Smooth muscle cell (in vitro differentiated cells): ENCODE results near the gene LHX6. TPM values are rescaled to one million over a fixed set of nuclear protein-coding genes. Genes with fewer than 3 reads are reported as not detected.

Experiments
- DNase-seq: peaks from one replicate; lab custom pipeline; 2025; ENCODE audit not compliant: unreplicated experiment; lab: John Stamatoyannopoulos, UW
- H2AFZ ChIP-seq: fragments of 200-600 bp; sonication (generic); 2 replicates; pipeline ENCODE4 v1.6.0; 2016; ENCODE audit warnings: antibody characterized with exemption, low read depth, mild to moderate bottlenecking
- H3F3A ChIP-seq: fragments of 200-600 bp; sonication (generic); 2 replicates; pipeline ENCODE4 v1.6.0; 2017; ENCODE audit warnings: antibody characterized with exemption, low read depth
- H3K27ac ChIP-seq: fragments of 200-600 bp; sonication (generic); 2 replicates; pipeline ENCODE4 v1.5.1; 2016; ENCODE audit warnings: low read depth, mild to moderate bottlenecking
- H3K27me3 ChIP-seq: fragments of 200-600 bp; sonication (generic); 2 replicates; pipeline ENCODE4 v1.6.1; 2016; ENCODE audit warnings: low read depth, mild to moderate bottlenecking
- H3K36me3 ChIP-seq: fragments of 200-600 bp; sonication (generic); 2 replicates; pipeline ENCODE4 v1.5.1; 2016; ENCODE audit warnings: low read depth
- H3K4me1 ChIP-seq: fragments of 200-600 bp; sonication (generic); 2 replicates; pipeline ENCODE4 v1.5.1; 2016; ENCODE audit warnings: low read depth
- H3K4me2 ChIP-seq: fragments of 200-600 bp; sonication (generic); 2 replicates; pipeline ENCODE4 v1.6.0; 2016; ENCODE audit warnings: mild to moderate bottlenecking
- H3K4me3 ChIP-seq: fragments of 200-600 bp; sonication (generic); 2 replicates; pipeline ENCODE4 v1.5.1; 2016; ENCODE audit warnings: mild to moderate bottlenecking
- H3K79me2 ChIP-seq: fragments of 200-600 bp; sonication (generic); 2 replicates; pipeline ENCODE4 v1.6.0; 2016; ENCODE audit warnings: low read depth, mild to moderate bottlenecking
- H3K9ac ChIP-seq: fragments of 200-600 bp; sonication (generic); 2 replicates; pipeline ENCODE4 v1.6.0; 2016; ENCODE audit warnings: low read depth
- H3K9me3 ChIP-seq: fragments of 200-600 bp; sonication (generic); replicated peaks from 2 replicates; pipeline ENCODE4 v1.5.1; 2016; ENCODE audit warnings: low read depth
- H4K20me1 ChIP-seq: fragments of 200-600 bp; sonication (generic); 2 replicates; pipeline ENCODE4 v1.6.0; 2016; ENCODE audit warnings: low read depth
- CTCF ChIP-seq: fragments of 200-600 bp; sonication (generic); IDR thresholded peaks from 2 replicates; pipeline ENCODE4 v1.5.1; 2017; ENCODE audit warnings: borderline replicate concordance, mild to moderate bottlenecking, antibody characterized with exemption; ENCODE audit not compliant: insufficient read depth, poor library complexity, severe bottlenecking
- WGBS: methylation state at CpG from one replicate; pipeline ENCODE4 v1.1.7; 2016; ENCODE audit warnings: low lambda C conversion rate; 5-methylcytosine and 5-hydroxymethylcytosine counted together
- polyA plus RNA-seq: library from polyadenylated mRNA; unstranded; fragments of >200 nt; fragmentation: Nextera tagmentation; extraction: Ambion mirVana; gene quantifications from 2 replicates; pipeline ENCODE4 v1.2.1, GENCODE V29; 2016
- total RNA-seq: library from RNA; depleted of rRNA; stranded (reverse); fragments of >200 nt; gene quantifications from 2 replicates; pipeline ENCODE4 v1.2.3, GENCODE V29; 2014

LHX6 gene
- total and polyA plus RNA-seq, 2 experiments from 2014 or later: not detected

DNA sequence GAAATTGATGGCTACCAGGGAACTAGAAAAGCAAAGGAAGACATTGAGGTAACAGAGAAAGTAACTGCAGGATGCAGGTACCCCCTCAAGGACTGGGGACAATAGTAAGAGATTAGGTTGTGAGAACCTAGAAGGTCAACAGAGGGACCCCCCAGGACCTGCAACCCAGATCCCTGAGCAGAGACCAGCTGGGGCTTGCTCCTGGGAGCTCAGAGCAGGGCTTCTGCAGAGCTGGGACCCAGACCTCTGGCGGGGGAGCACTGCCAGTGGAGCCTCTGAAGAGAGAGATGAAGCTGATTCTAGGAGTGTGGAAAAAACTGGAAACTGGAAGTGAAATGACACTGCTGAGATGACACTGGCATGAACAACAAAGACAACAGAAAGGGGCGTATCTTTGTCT, 51.8 kb downstream of the LHX6 start:
- DNase-seq: no peak
- H3K9ac ChIP-seq: no peak overlapping the region
- WGBS: 87% methylated on average over 2 of the region's 2 CpGs
- no peak for TF ChIP-seq CTCF
- no peaks in the 10 kb centered on the region for H3K79me2 ChIP-seq
- H3K27ac ChIP-seq: no peak overlapping the region
- H3K4me1 ChIP-seq: no peaks in the 10 kb centered on the region
- no peak overlapping the region for H3K4me3 ChIP-seq
- no peak overlapping the region for H2AFZ ChIP-seq
- no peaks in the 10 kb centered on the region for H3K36me3 ChIP-seq
- H4K20me1 ChIP-seq: no peaks in the 10 kb centered on the region
- no peaks in the 10 kb centered on the region for H3F3A ChIP-seq
- no peaks in the 10 kb centered on the region for H3K9me3 ChIP-seq
- H3K4me2 ChIP-seq: no peak overlapping the region
- H3K27me3 ChIP-seq: peaks cover 14% of the 10 kb centered on the region

- no peak overlapping the region for H3K9ac ChIP-seq
- H3K27ac ChIP-seq: no peak overlapping the region
- WGBS: 74% methylated on average over 3 of the region's 3 CpGs
- no peaks in the 10 kb centered on the region for H3F3A ChIP-seq
- DNase-seq: no peak
- H3K4me2 ChIP-seq: no peak overlapping the region
- peaks cover 21% of the 10 kb centered on the region for H3K27me3 ChIP-seq
- no peaks in the 10 kb centered on the region for H3K79me2 ChIP-seq
- H3K4me1 ChIP-seq: no peaks in the 10 kb centered on the region
- no peaks in the 10 kb centered on the region for H4K20me1 ChIP-seq
- no peaks in the 10 kb centered on the region for H3K36me3 ChIP-seq
- H3K4me3 ChIP-seq: no peak overlapping the region
- no peak for TF ChIP-seq CTCF
- H2AFZ ChIP-seq: no peak overlapping the region
- H3K9me3 ChIP-seq: no peaks in the 10 kb centered on the region
Observed at GRCh38 chr9:122173670-122174069, 55.1 kb downstream of the LHX6 start.

GRCh38 chr9:122172131-122172530, 56.6 kb downstream of the LHX6 start:
- DNase-seq: no peak
- H3K9ac ChIP-seq: no peak overlapping the region
- H3K4me2 ChIP-seq: no peak overlapping the region
- peaks cover 17% of the 10 kb centered on the region for H3K27me3 ChIP-seq
- H3K79me2 ChIP-seq: no peaks in the 10 kb centered on the region
- no peak for TF ChIP-seq CTCF
- no peaks in the 10 kb centered on the region for H3K9me3 ChIP-seq
- H3K4me3 ChIP-seq: no peak overlapping the region
- no peaks in the 10 kb centered on the region for H4K20me1 ChIP-seq
- H3K4me1 ChIP-seq: no peaks in the 10 kb centered on the region
- 89% methylated on average over 7 of the region's 7 CpGs for WGBS
- H2AFZ ChIP-seq: no peak overlapping the region
- no peaks in the 10 kb centered on the region for H3K36me3 ChIP-seq
- H3F3A ChIP-seq: no peaks in the 10 kb centered on the region
- no peak overlapping the region for H3K27ac ChIP-seq

- Histone ChIP-seq H3K79me2 (no peaks in the 10 kb centered on the region), H2AFZ (no peak overlapping the region), H3K4me2 (no peak overlapping the region), H3K9me3 (no peaks in the 10 kb centered on the region), H3K27me3 (peaks cover 12% of the 10 kb centered on the region), H3K4me1 (no peaks in the 10 kb centered on the region), H3K27ac (no peak overlapping the region), H3F3A (no peaks in the 10 kb centered on the region), H4K20me1 (no peaks in the 10 kb centered on the region), H3K36me3 (no peaks in the 10 kb centered on the region), H3K9ac (no peak overlapping the region), H3K4me3 (no peak overlapping the region)
- no peak for TF ChIP-seq CTCF
- 74% methylated on average over 3 of the region's 3 CpGs for WGBS
- DNase-seq: no peak
Observed at GRCh38 chr9:122168356-122168755, 60.4 kb downstream of the LHX6 start.
